ENCODE measurements around the gene KCNS3. TPM values are rescaled to one million over a fixed set of nuclear protein-coding genes. Genes with fewer than 3 reads are reported as not detected.

The KCNS3 gene
- total and polyA plus RNA-seq, 8 donors = 3.3 to 16.4 (median 6.1) TPM

- DNase-seq = peak in 2 of 6 donors; percentile 65 to 69
- H3K27me3 ChIP-seq = no peaks in the 10 kb centered on the region
- ATAC-seq = no peak
- WGBS, 2 donors = 44 to 48% methylated on average over 5 of the region's 5 CpGs
- no peaks in the 10 kb centered on the region for H3K36me3 ChIP-seq
- H3K4me3 ChIP-seq = no peak overlapping the region
- TF ChIP-seq, protein P1, sequence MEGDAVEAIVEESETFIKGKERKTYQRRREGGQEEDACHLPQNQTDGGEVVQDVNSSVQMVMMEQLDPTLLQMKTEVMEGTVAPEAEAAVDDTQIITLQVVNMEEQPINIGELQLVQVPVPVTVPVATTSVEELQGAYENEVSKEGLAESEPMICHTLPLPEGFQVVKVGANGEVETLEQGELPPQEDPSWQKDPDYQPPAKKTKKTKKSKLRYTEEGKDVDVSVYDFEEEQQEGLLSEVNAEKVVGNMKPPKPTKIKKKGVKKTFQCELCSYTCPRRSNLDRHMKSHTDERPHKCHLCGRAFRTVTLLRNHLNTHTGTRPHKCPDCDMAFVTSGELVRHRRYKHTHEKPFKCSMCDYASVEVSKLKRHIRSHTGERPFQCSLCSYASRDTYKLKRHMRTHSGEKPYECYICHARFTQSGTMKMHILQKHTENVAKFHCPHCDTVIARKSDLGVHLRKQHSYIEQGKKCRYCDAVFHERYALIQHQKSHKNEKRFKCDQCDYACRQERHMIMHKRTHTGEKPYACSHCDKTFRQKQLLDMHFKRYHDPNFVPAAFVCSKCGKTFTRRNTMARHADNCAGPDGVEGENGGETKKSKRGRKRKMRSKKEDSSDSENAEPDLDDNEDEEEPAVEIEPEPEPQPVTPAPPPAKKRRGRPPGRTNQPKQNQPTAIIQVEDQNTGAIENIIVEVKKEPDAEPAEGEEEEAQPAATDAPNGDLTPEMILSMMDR (IDR thresholded peaks at IDR 0.05) = no peak
- no peak for FAIRE-seq
- H3K4me1 ChIP-seq = no peaks in the 10 kb centered on the region
- intact Hi-C loops (cut with DNase I) = no loop called here
- H3K27ac ChIP-seq = no peak overlapping the region
- H3K9me3 ChIP-seq = no peaks in the 10 kb centered on the region
Observed at GRCh38 chr2:17901246-17901645, 22.8 kb downstream of the KCNS3 start.

DNA sequence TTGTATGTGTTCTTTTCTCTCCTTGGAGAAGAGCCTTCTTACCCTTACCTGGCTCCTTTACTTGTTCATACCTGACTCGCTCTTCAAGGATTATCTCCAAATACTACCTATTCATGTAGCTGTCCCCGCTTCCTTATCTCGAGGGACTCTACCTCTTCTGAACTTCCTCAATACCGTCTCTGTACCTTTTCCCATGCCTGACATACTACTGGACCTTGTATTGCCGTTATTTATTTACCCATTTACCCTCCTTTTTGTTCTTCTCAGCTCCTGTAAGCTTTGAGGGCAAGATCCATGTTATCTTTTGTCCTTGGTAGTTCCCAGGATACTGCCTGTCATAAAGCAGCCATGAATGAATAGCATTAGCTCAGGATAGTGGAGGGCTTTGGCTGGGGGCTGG is 32.5 kb downstream of the KCNS3 start:
- no peak overlapping the region for H3K27ac ChIP-seq
- no peak for DNase-seq
- TF ChIP-seq, protein P1 (IDR thresholded peaks at IDR 0.05) = no peak
- WGBS, 2 donors = 72 to 79% methylated on average over 5 of the region's 5 CpGs
- no peak overlapping the region for H3K4me3 ChIP-seq
- no peaks in the 10 kb centered on the region for H3K4me1 ChIP-seq
- intact Hi-C loops (cut with DNase I) = no loop called here
- no peaks in the 10 kb centered on the region for H3K9me3 ChIP-seq
- H3K27me3 ChIP-seq = no peaks in the 10 kb centered on the region
- FAIRE-seq = no peak
- no peaks in the 10 kb centered on the region for H3K36me3 ChIP-seq
- ATAC-seq = no peak

DNA sequence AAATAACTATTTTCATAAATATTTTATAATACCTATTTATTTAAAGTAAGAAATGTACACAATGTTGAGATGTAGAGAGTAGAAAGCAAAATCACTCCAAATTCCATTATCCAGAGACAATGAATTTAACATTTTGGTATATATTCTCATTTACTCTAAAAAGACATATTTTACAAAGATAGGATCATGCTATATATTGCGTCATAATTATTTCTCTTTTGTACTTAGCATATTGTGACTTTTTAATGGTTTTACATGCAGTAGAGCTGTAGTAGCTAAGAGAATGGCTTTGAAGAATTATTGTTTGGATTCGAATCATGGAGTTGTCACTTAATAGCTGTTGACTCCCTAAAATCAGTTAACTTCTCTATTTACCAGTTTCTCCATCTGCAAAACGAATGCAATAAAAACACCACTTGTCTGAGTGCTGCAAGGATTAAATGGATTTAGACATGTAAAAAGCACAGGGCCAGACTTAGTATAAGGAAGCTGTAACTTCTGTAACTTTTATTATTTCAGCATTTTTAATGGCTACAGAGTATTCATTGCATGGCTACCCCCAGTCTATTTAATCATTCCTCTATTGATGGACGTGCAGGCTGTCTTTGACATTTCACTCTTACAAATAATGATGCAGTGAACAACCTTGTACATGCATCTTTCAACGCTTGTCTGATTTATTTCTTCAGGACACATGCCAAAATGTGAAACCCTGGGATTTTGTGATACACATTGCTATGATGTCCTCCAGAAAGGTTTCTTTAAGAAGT is 33.2 kb downstream of the KCNS3 start:
- TF ChIP-seq, protein P1 (IDR thresholded peaks at IDR 0.05) = no peak
- no peak for FAIRE-seq
- Histone ChIP-seq H3K9me3 (no peaks in the 10 kb centered on the region), H3K36me3 (no peaks in the 10 kb centered on the region), H3K27me3 (no peaks in the 10 kb centered on the region), H3K4me1 (peaks cover 0 to 5% (median 0%) of the 10 kb centered on the region in 3 donors), H3K4me3 (no peak overlapping the region), H3K27ac (no peak overlapping the region)
- no peak for ATAC-seq
- DNase-seq = no peak
- 52 to 53% methylated on average over 5 of the region's 5 CpGs for WGBS, 2 donors
- intact Hi-C loops (cut with DNase I) = no loop called here

GRCh38 chr2:17912266-17912691 is 33.8 kb downstream of the KCNS3 start:
- TF ChIP-seq, protein P1 (IDR thresholded peaks at IDR 0.05) = no peak
- ATAC-seq (no peak), DNase-seq (no peak)

GRCh38 chr2:17915099-17915498 is 36.6 kb downstream of the KCNS3 start:
- DNase-seq (no peak), ATAC-seq (no peak), FAIRE-seq (no peak)
- no peaks in the 10 kb centered on the region for H3K27me3 ChIP-seq
- intact Hi-C loops (cut with DNase I) = no loop called here
- H3K9me3 ChIP-seq = no peaks in the 10 kb centered on the region
- TF ChIP-seq, protein P1 (IDR thresholded peaks at IDR 0.05) = no peak
- WGBS, 2 donors = 24 to 27% methylated on average over 3 of the region's 3 CpGs
- no peak overlapping the region for H3K27ac ChIP-seq
- H3K4me1 ChIP-seq = peaks cover 0 to 5% (median 0%) of the 10 kb centered on the region in 3 donors
- H3K4me3 ChIP-seq = no peak overlapping the region
- H3K36me3 ChIP-seq = no peaks in the 10 kb centered on the region

More at GRCh38 chr2:17912266-17912691, 33.8 kb downstream of the KCNS3 start:
- Histone ChIP-seq H3K9me3 (no peaks in the 10 kb centered on the region), H3K4me1 (peaks cover 0 to 5% (median 0%) of the 10 kb centered on the region in 3 donors), H3K27ac (no peak overlapping the region), H3K27me3 (no peaks in the 10 kb centered on the region), H3K36me3 (no peaks in the 10 kb centered on the region), H3K4me3 (no peak overlapping the region)
- intact Hi-C loops (cut with DNase I) = no loop called here
- FAIRE-seq = no peak
- 79 to 81% methylated on average over 5 of the region's 5 CpGs for WGBS, 2 donors

All from pancreas (tissue), 10 donors.